Right ventricle myocardium inferior (tissue), 1 donor: ENCODE results near the gene TULP4. TPM values are rescaled to one million over a fixed set of nuclear protein-coding genes. Genes with fewer than 3 reads are reported as not detected.
"Not testable (repeated sequence)": the region's sequence is repeated elsewhere in the genome, so short reads cannot be mapped to it uniquely, and the experiment has no call there.

Experiments
- ATAC-seq: fragments of 200-7000 bp; cut with Tn5 transposase; one replicate; pipeline ENCODE4 v1.9.1; 2020; ENCODE audit warnings: mild to moderate bottlenecking, moderate library complexity
- DNase-seq: peaks from one replicate; pipeline ENCODE4 v3.0.0; 2021; ENCODE audit errors: missing footprints
- intact Hi-C: fragments of 100-400 bp; cut with DNase I; formaldehyde crosslinking; loops from one replicate; pipeline ENCODE4 v1.11.0; 2022
- total RNA-seq: library from RNA; stranded (reverse); fragmentation: NEBNext Ultra II Directional; extraction: Animal tissue kit (Norgen Biotek cat#: 25700); gene quantifications from one replicate; pipeline ENCODE4 v1.2.1, GENCODE V29; 2021
- donor health status: DM: no; HTN: yes; CAD: no; lungs with severe emphysema.

TULP4 gene
- total RNA-seq, 1 donor from 2014 or later = 94.9 TPM

- intact Hi-C loops = no loop called here
Observed at GRCh38 chr6:158521759-158522158, 209.5 kb downstream of the TULP4 start.

GRCh38 chr6:158522616-158523015, 210.4 kb downstream of the TULP4 start:
- intact Hi-C loops = no loop called here
- ATAC-seq (no peak), DNase-seq (no peak)

More at GRCh38 chr6:158521759-158522158, 209.5 kb downstream of the TULP4 start:
- DNase-seq (no peak), ATAC-seq (no peak)

- intact Hi-C loops = no loop called here
- DNase-seq (no peak), ATAC-seq (no peak)
Observed at GRCh38 chr6:158524311-158524710, 212.0 kb downstream of the TULP4 start.

- DNase-seq, intact Hi-C loops, ATAC-seq: not testable (repeated sequence)
Observed at GRCh38 chr6:158527858-158528257, 215.6 kb downstream of the TULP4 start.

- intact Hi-C loops = no loop called here
- ATAC-seq (no peak), DNase-seq (no peak)
Observed at GRCh38 chr6:158528826-158529225, 216.6 kb downstream of the TULP4 start.

- intact Hi-C loops = no loop called here
- ATAC-seq (no peak), DNase-seq (no peak)
Observed at GRCh38 chr6:158529629-158530028, 217.4 kb downstream of the TULP4 start.

- ATAC-seq (no peak), DNase-seq (no peak)
- intact Hi-C loops = no loop called here
Observed at GRCh38 chr6:158531566-158531965, 219.3 kb downstream of the TULP4 start.

- intact Hi-C loops = no loop called here
- ATAC-seq = no peak
- no peak for DNase-seq
Observed at GRCh38 chr6:158531970-158532369, 219.7 kb downstream of the TULP4 start.

GRCh38 chr6:158536084-158536890, 224.0 kb downstream of the TULP4 start:
- ATAC-seq (peak; percentile 65), DNase-seq (no peak)
- intact Hi-C loops = no loop called here

- no peak for ATAC-seq
- DNase-seq = no peak
- intact Hi-C loops = no loop called here
Observed at GRCh38 chr6:158536891-158537798, 224.9 kb downstream of the TULP4 start.

- intact Hi-C loops = no loop called here
- DNase-seq (no peak), ATAC-seq (no peak)
Observed at GRCh38 chr6:158538741-158539140, 226.5 kb downstream of the TULP4 start.

- no peak for DNase-seq
- ATAC-seq = no peak
- intact Hi-C loops = no loop called here
Observed at GRCh38 chr6:158539413-158539812, 227.1 kb downstream of the TULP4 start.

GRCh38 chr6:158539881-158540280, 227.6 kb downstream of the TULP4 start:
- ATAC-seq = no peak
- DNase-seq = no peak
- intact Hi-C loops = no loop called here

GRCh38 chr6:158543606-158544185, 231.4 kb downstream of the TULP4 start:
- intact Hi-C loops = no loop called here
- ATAC-seq (no peak), DNase-seq (no peak)

GRCh38 chr6:158544428-158544827, 232.2 kb downstream of the TULP4 start:
- ATAC-seq = no peak
- DNase-seq = no peak
- intact Hi-C loops = no loop called here

- ATAC-seq (no peak), DNase-seq (no peak)
- intact Hi-C loops = no loop called here
Observed at GRCh38 chr6:158545043-158545966, 233.0 kb downstream of the TULP4 start.

- DNase-seq (no peak), ATAC-seq (no peak)
- intact Hi-C loops = no loop called here
Observed at GRCh38 chr6:158548418-158549161, 236.3 kb downstream of the TULP4 start.
